Measurements from ENCODE around the gene RBM18.

Gene RBM18

GRCh38 chr9:122192261-122192875 lies 72.3 kb downstream of the RBM18 start:
- no peaks in the 10 kb centered on the region for H3K27me3 ChIP-seq (ENCODE audit: control insufficient read depth, insufficient read depth, low read length)
- H3K4me3 ChIP-seq (ENCODE audit: low read length) = no peak overlapping the region
- H3K9ac ChIP-seq (ENCODE audit: low read length) = no peak overlapping the region
- H3K36me3 ChIP-seq (ENCODE audit: control insufficient read depth, insufficient read depth, low read length) = no peaks in the 10 kb centered on the region
- H3K9me3 ChIP-seq (ENCODE audit: control insufficient read depth, low read length) = no peaks in the 10 kb centered on the region
- peaks cover 17% of the 10 kb centered on the region for H3K4me1 ChIP-seq (ENCODE audit: control insufficient read depth, insufficient read depth, low read length)

GRCh38 chr9:122191584-122191983 lies 73.1 kb downstream of the RBM18 start:
- Histone ChIP-seq H3K4me3 (ENCODE audit: low read length) (no peak overlapping the region), H3K9ac (ENCODE audit: low read length) (no peak overlapping the region)

GRCh38 chr9:122190597-122191381 lies 73.9 kb downstream of the RBM18 start:
- no peak overlapping the region for H3K4me3 ChIP-seq (ENCODE audit: low read length)
- H3K27me3 ChIP-seq (ENCODE audit: control insufficient read depth, insufficient read depth, low read length) = no peaks in the 10 kb centered on the region
- no peak overlapping the region for H3K9ac ChIP-seq (ENCODE audit: low read length)
- peaks cover 21% of the 10 kb centered on the region for H3K4me1 ChIP-seq (ENCODE audit: control insufficient read depth, insufficient read depth, low read length)
- no peaks in the 10 kb centered on the region for H3K9me3 ChIP-seq (ENCODE audit: control insufficient read depth, low read length)
- no peaks in the 10 kb centered on the region for H3K36me3 ChIP-seq (ENCODE audit: control insufficient read depth, insufficient read depth, low read length)

More at GRCh38 chr9:122191584-122191983, 73.1 kb downstream of the RBM18 start:
- no peaks in the 10 kb centered on the region for H3K9me3 ChIP-seq (ENCODE audit: control insufficient read depth, low read length)
- H3K27me3 ChIP-seq (ENCODE audit: control insufficient read depth, insufficient read depth, low read length) = no peaks in the 10 kb centered on the region
- H3K4me1 ChIP-seq (ENCODE audit: control insufficient read depth, insufficient read depth, low read length) = peaks cover 20% of the 10 kb centered on the region
- H3K36me3 ChIP-seq (ENCODE audit: control insufficient read depth, insufficient read depth, low read length) = no peaks in the 10 kb centered on the region

GRCh38 chr9:122188369-122188768 lies 76.3 kb downstream of the RBM18 start:
- Histone ChIP-seq H3K4me3 (ENCODE audit: low read length) (no peak overlapping the region), H3K4me1 (ENCODE audit: control insufficient read depth, insufficient read depth, low read length) (peaks cover 21% of the 10 kb centered on the region), H3K27me3 (ENCODE audit: control insufficient read depth, insufficient read depth, low read length) (no peaks in the 10 kb centered on the region), H3K9me3 (ENCODE audit: control insufficient read depth, low read length) (no peaks in the 10 kb centered on the region), H3K36me3 (ENCODE audit: control insufficient read depth, insufficient read depth, low read length) (no peaks in the 10 kb centered on the region), H3K9ac (ENCODE audit: low read length) (no peak overlapping the region)

Measured in mucosa of stomach (tissue), 1 donor.